GM18511 (cell line): ENCODE measurements around the gene CEP128.

Experiments
- ATAC-seq: cut with Tn5 transposase; IDR thresholded peaks from one replicate; pipeline ENCODE4 v1.9.1; 2021; ENCODE audit warnings: mild to moderate bottlenecking, moderate library complexity; ENCODE audit not compliant: unreplicated experiment

Gene CEP128

GRCh38 chr14:80565001-80565400, 376.5 kb downstream of the CEP128 start:
- ATAC-seq = no peak

DNA sequence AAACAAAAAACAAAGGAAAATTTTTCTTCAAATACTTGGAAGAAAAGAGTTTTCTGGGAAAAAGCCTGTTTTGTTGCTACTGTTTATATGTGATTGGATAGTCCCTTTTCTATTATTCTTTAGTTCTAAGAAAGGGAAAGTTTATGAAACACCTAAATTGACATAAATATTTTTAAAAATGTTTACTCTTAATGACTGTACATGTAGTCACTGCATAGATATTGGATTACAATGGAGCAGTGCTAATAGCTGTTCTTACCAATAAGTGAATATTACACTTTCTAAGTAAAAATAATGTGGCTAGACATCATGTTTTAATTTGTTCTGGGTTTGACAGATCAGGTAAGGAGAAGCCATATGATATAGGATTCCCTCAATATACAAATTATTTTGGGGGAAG, 377.5 kb downstream of the CEP128 start:
- ATAC-seq = no peak

GRCh38 chr14:80560800-80561657, 380.5 kb downstream of the CEP128 start:
- ATAC-seq = peak; percentile 86

- no peak for ATAC-seq
Observed at GRCh38 chr14:80554139-80554538, 387.4 kb downstream of the CEP128 start.

DNA sequence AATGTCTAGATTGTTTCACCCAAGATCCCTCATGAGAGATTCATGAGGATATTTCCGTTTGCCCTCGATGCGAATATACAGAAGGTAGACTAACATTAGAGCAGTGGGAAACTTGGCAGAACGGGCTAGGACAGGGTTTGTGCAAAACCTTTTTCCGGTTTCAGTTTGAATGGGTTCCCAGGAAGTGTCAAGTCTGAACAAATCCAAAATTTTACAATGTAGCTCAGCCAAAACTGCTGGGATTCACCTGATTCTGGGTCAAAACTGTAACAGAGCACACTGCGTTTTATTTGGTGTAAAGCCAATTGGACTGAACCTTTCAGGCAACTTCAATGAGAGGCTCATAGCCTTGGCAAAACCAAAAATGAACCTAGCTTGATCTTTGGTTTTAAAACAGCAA, 392.4 kb downstream of the CEP128 start:
- ATAC-seq = no peak

DNA sequence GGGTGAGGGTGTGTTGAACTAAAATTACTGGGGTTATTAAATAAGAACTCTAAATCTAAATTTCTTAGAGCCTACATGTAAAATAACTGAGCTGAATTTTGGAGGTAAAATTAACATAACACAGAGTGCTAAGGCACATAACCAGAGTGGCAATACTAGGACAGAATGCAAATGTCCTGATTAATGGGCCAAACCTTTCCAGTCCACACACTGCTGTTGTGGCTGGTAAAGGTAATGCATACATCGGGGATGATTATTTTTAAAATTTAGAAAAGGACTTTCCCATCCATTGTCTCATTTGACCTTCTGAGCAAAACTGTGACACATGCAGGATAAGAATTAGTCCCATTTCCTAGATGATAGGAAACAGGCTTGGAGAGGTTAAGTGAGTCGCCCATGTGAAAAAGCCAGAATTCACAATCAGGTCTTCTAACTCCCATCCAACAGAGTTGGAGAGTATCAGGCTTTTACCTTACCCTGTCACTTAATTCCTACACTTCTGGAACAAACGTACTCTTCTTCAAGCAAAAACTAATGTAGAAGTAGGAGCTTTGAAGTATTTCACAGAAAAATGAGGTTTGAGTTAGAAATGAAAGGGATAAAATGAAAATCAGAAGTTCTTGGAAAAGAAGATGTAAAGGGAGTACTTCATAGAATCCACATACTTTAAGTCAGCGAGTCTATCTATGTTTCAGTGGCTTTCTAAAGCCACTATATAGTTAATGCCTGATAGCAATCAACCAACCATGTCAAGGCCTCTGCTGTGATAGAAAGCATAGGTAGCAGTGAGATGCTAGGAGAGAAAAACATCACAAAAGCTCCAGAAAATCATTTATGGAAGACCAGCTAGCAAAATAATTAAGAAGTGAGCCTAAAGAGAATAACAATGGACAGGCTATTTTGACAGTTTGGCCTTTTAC, 395.3 kb downstream of the CEP128 start:
- ATAC-seq = no peak

GRCh38 chr14:80544366-80544765, 397.2 kb downstream of the CEP128 start:
- no peak for ATAC-seq

DNA sequence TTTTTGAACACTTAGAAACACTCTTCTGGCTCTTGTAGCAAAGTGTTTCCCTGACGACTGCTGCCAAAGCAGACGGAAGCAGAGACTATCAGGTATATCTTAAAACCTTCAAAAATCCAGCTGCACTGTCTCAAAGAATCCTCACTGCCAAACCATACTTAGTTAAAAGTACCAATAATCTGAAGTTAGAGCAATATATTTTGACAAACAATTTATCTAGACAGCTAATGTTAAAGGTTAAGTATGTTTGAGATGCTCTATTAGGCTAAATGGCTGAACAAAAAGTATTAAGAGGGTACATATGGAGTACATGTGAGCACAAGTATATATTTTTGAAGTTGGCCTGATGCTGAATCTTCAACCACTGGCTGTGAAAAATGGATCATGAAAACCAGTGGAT, 398.3 kb downstream of the CEP128 start:
- no peak for ATAC-seq

DNA sequence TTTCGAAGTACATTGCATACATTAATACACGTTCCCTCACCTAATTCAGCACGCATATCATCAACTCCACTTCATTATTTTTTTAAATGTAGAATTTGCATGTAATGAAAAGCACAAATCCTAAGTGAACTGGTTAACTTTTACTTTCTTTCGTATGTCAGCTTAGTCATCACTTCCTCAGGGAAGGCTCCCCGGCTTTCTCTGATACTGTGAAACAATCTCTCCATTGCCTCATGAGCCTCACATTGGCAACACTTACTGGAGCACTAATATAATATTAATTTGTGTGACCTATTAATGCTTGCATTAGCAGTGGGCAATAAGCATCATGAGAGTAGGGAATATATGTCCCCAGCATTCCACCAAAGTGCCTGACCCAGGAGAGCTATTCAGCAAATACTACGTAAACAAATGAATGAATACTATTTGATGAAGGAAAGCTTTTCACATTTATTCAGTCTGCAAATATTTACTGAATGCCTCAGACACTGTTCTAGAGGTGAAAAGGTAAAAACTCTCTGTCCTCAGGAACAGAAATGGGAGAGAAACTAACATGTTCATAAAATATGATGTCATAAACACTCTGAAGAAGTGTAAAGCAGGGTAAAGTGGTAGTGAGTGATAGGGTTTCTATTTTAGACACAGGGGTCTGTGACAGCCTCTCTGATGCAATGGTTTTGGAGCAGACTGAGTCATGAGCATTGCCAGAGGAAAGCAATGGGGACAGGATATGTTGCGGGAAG, 402.7 kb downstream of the CEP128 start:
- no peak for ATAC-seq

DNA sequence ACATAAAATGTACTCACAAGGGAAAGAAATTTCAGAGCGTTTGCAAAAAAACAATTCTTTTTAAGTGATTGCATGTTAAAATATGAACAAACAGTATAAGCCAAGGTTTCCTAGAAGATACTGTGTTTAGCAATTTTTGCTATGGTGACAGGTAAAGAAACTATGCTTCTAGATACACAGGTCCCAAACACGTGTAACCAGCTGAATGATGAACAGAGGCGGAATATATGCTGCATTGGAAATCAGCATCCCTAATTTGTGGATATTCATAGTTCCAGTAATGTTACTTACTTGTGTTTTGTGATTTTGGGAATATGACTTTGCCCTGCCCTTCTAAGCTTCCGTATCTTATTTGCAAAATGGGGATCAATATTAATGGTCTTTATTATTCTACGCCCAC, 403.9 kb downstream of the CEP128 start:
- no peak for ATAC-seq

DNA sequence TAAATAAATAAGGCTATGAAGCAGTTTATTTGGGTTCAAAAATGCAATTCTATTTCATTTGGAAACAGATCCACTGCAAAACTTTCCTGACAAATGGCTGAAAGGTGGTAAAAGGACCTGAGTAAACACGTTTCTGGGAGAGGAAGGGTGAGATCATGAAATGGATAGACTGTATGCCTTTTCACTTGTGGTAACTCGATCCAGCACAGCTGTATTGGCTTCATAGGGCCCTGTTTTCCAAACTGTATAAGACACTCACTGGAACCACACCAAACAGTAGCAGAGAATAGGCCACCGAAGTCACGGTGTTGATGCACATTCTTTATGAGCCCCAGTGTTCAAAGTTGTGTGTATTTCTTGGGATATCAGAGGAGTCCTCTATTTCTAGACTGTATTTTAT, 405.1 kb downstream of the CEP128 start:
- no peak for ATAC-seq

DNA sequence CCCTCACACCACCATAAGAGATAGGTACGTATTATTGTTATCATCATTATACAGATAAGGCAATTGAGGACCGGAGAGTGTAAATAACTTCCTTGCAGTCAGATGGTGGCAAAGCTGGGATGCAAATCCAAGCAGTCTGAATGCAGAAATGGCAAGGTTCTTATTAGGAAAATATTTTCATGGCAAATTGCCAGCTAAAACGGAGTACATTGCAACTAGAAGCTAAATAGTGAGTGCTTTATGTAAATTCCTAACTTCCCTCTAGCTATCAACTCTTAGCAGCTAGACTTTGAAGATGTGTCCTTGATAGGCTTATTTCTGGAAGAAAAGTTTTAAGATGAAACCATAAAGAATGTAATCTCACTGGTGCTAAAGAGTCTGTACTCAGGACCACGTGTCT, 406.4 kb downstream of the CEP128 start:
- ATAC-seq = no peak

GRCh38 chr14:80523518-80524117, 417.9 kb downstream of the CEP128 start:
- no peak for ATAC-seq

DNA sequence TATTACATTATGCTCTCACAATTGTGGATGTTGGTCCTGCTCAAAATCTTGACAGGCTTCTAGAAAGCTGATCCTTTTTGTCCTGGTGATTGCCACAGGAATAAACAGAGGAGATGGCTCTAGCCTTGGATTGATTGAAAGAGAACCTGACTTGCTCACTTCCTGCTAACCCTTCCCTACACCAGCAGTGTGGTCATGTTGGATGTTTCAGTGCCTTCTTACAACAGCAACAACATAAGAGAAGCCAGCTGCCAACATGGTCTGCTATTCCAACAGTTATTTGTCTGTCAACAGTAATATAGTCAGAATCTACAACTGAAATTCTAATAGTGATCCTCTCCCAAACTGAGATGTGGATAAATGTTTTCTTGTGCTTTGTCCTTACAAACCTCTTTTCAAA, 418.6 kb downstream of the CEP128 start:
- no peak for ATAC-seq

- no peak for ATAC-seq
Observed at GRCh38 chr14:80522411-80522810, 419.1 kb downstream of the CEP128 start.

DNA sequence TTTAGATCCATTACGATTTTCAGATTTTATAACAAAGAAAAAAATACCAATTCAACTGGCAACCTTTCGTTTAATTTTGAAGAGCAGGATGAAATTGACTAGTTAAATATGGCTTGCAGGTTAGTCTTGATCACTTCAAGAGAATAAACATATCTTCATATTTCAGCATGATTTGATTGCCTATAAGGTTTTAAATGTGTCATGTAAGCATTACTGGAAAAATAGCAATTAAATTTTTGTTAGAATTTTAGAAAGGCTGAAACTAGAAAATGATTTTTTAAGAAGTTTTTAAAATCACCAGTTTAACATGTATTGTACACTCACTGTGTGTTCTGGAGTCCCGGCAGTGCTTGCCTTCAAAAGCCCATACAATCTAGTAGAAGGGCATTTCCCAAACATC, 420.1 kb downstream of the CEP128 start:
- no peak for ATAC-seq

GRCh38 chr14:80519002-80519401, 422.5 kb downstream of the CEP128 start:
- ATAC-seq = no peak

- no peak for ATAC-seq
Observed at GRCh38 chr14:80518173-80518572, 423.4 kb downstream of the CEP128 start.

- ATAC-seq = no peak
Observed at GRCh38 chr14:80507292-80507869, 434.2 kb downstream of the CEP128 start.

- ATAC-seq = no peak
Observed at GRCh38 chr14:80504781-80505180, 436.8 kb downstream of the CEP128 start.
